ENCODE data around the gene HCFC1.

The HCFC1 gene

GRCh38 chrX:153974003-153974725 lies 2.5 kb upstream of the HCFC1 start:
- DNase-seq (ENCODE audit: low spot score) = no peak

GRCh38 chrX:153973127-153974002 lies 1.7 kb upstream of the HCFC1 start:
- DNase-seq (ENCODE audit: low spot score) = no peak

- DNase-seq (ENCODE audit: low spot score) = peak; percentile 95
Observed at GRCh38 chrX:153972368-153973126, 929 bp upstream of the HCFC1 start, which contains the start of gene TMEM187. TSS of gene TMEM187 (plus strand) at chrX:153972754. CDS start at chrX:153982063, 9,309 bp downstream.

- DNase-seq (ENCODE audit: low spot score) = peak; percentile 95
Observed at GRCh38 chrX:153971124-153971449, 531 bp downstream of the HCFC1 start.

- peak; percentile 59 for DNase-seq (ENCODE audit: low spot score)
Observed at GRCh38 chrX:153970357-153971123, 1.1 kb downstream of the HCFC1 start.

GRCh38 chrX:153969904-153970356 lies 1.7 kb downstream of the HCFC1 start:
- no peak for DNase-seq (ENCODE audit: low spot score)

GRCh38 chrX:153969125-153969903 lies 2.3 kb downstream of the HCFC1 start:
- no peak for DNase-seq (ENCODE audit: low spot score)

GRCh38 chrX:153968754-153969124 lies 2.9 kb downstream of the HCFC1 start:
- peak; percentile 34 for DNase-seq (ENCODE audit: low spot score)

GRCh38 chrX:153968255-153968654 lies 3.4 kb downstream of the HCFC1 start:
- no peak for DNase-seq (ENCODE audit: low spot score)

- DNase-seq (ENCODE audit: low spot score) = peak; percentile 49
Observed at GRCh38 chrX:153967536-153968224, 3.9 kb downstream of the HCFC1 start.

GRCh38 chrX:153966841-153967535 lies 4.6 kb downstream of the HCFC1 start:
- DNase-seq (ENCODE audit: low spot score) = no peak

- no peak for DNase-seq (ENCODE audit: low spot score)
Observed at GRCh38 chrX:153966283-153966688, 5.3 kb downstream of the HCFC1 start.

- no peak for DNase-seq (ENCODE audit: low spot score)
Observed at GRCh38 chrX:153965406-153965805, 6.2 kb downstream of the HCFC1 start.

- DNase-seq (ENCODE audit: low spot score) = no peak
Observed at GRCh38 chrX:153964105-153964504, 7.5 kb downstream of the HCFC1 start.

- DNase-seq (ENCODE audit: low spot score) = no peak
Observed at GRCh38 chrX:153963546-153963945, 8.1 kb downstream of the HCFC1 start.

GRCh38 chrX:153961292-153961691 lies 10.3 kb downstream of the HCFC1 start:
- no peak for DNase-seq (ENCODE audit: low spot score)

GRCh38 chrX:153960786-153961185 lies 10.8 kb downstream of the HCFC1 start:
- DNase-seq (ENCODE audit: low spot score) = no peak

- no peak for DNase-seq (ENCODE audit: low spot score)
Observed at GRCh38 chrX:153960077-153960476, 11.5 kb downstream of the HCFC1 start.

- no peak for DNase-seq (ENCODE audit: low spot score)
Observed at GRCh38 chrX:153959649-153960048, 12.0 kb downstream of the HCFC1 start.

- no peak for DNase-seq (ENCODE audit: low spot score)
Observed at GRCh38 chrX:153958605-153959004, 13.0 kb downstream of the HCFC1 start.
